ENCODE measurements around the gene NUP107.

Gene NUP107

GRCh38 chr12:68790952-68791234 is 104.1 kb downstream of the NUP107 start:
- H3K4me3 ChIP-seq (ENCODE audit: low read length): no peak overlapping the region
- H3K9me3 ChIP-seq (ENCODE audit: control insufficient read depth, low read depth, low read length): no peaks in the 10 kb centered on the region
- no peak overlapping the region for H3K9ac ChIP-seq (ENCODE audit: low read length)
- no peaks in the 10 kb centered on the region for H3K36me3 ChIP-seq (ENCODE audit: control insufficient read depth, low read depth, low read length)
- H3K27ac ChIP-seq (ENCODE audit: low read length): no peak overlapping the region
- no peaks in the 10 kb centered on the region for H3K4me1 ChIP-seq (ENCODE audit: control insufficient read depth, low read depth, low read length)
- H3K27me3 ChIP-seq (ENCODE audit: control insufficient read depth, insufficient read depth, low read length): no peaks in the 10 kb centered on the region

- Histone ChIP-seq H3K36me3 (ENCODE audit: control insufficient read depth, low read depth, low read length) (no peaks in the 10 kb centered on the region), H3K9ac (ENCODE audit: low read length) (no peak overlapping the region), H3K27me3 (ENCODE audit: control insufficient read depth, insufficient read depth, low read length) (no peaks in the 10 kb centered on the region), H3K27ac (ENCODE audit: low read length) (no peak overlapping the region), H3K4me1 (ENCODE audit: control insufficient read depth, low read depth, low read length) (no peaks in the 10 kb centered on the region), H3K9me3 (ENCODE audit: control insufficient read depth, low read depth, low read length) (no peaks in the 10 kb centered on the region), H3K4me3 (ENCODE audit: low read length) (no peak overlapping the region)
Measured at GRCh38 chr12:68791897-68792481, 105.2 kb downstream of the NUP107 start.

GRCh38 chr12:68792952-68793351 is 106.2 kb downstream of the NUP107 start:
- no peaks in the 10 kb centered on the region for H3K36me3 ChIP-seq (ENCODE audit: control insufficient read depth, low read depth, low read length)
- H3K27me3 ChIP-seq (ENCODE audit: control insufficient read depth, insufficient read depth, low read length): no peaks in the 10 kb centered on the region
- no peak overlapping the region for H3K4me3 ChIP-seq (ENCODE audit: low read length)
- H3K9me3 ChIP-seq (ENCODE audit: control insufficient read depth, low read depth, low read length): no peaks in the 10 kb centered on the region
- H3K9ac ChIP-seq (ENCODE audit: low read length): no peak overlapping the region
- no peak overlapping the region for H3K27ac ChIP-seq (ENCODE audit: low read length)
- H3K4me1 ChIP-seq (ENCODE audit: control insufficient read depth, low read depth, low read length): no peaks in the 10 kb centered on the region

GRCh38 chr12:68793436-68793835 is 106.7 kb downstream of the NUP107 start:
- Histone ChIP-seq H3K4me1 (ENCODE audit: control insufficient read depth, low read depth, low read length) (no peaks in the 10 kb centered on the region), H3K27ac (ENCODE audit: low read length) (no peak overlapping the region), H3K27me3 (ENCODE audit: control insufficient read depth, insufficient read depth, low read length) (no peaks in the 10 kb centered on the region), H3K9ac (ENCODE audit: low read length) (no peak overlapping the region), H3K9me3 (ENCODE audit: control insufficient read depth, low read depth, low read length) (no peaks in the 10 kb centered on the region), H3K36me3 (ENCODE audit: control insufficient read depth, low read depth, low read length) (no peaks in the 10 kb centered on the region), H3K4me3 (ENCODE audit: low read length) (no peak overlapping the region)

- no peak overlapping the region for H3K9ac ChIP-seq (ENCODE audit: low read length)
- no peak overlapping the region for H3K4me3 ChIP-seq (ENCODE audit: low read length)
- H3K36me3 ChIP-seq (ENCODE audit: control insufficient read depth, low read depth, low read length): no peaks in the 10 kb centered on the region
- H3K9me3 ChIP-seq (ENCODE audit: control insufficient read depth, low read depth, low read length): no peaks in the 10 kb centered on the region
- H3K27ac ChIP-seq (ENCODE audit: low read length): no peak overlapping the region
- H3K27me3 ChIP-seq (ENCODE audit: control insufficient read depth, insufficient read depth, low read length): no peaks in the 10 kb centered on the region
- H3K4me1 ChIP-seq (ENCODE audit: control insufficient read depth, low read depth, low read length): no peaks in the 10 kb centered on the region
Measured at GRCh38 chr12:68793975-68794652, 107.3 kb downstream of the NUP107 start.

GRCh38 chr12:68794653-68795251 is 108.0 kb downstream of the NUP107 start:
- Histone ChIP-seq H3K27ac (ENCODE audit: low read length) (no peak overlapping the region), H3K9me3 (ENCODE audit: control insufficient read depth, low read depth, low read length) (no peaks in the 10 kb centered on the region), H3K36me3 (ENCODE audit: control insufficient read depth, low read depth, low read length) (no peaks in the 10 kb centered on the region), H3K4me1 (ENCODE audit: control insufficient read depth, low read depth, low read length) (no peaks in the 10 kb centered on the region), H3K27me3 (ENCODE audit: control insufficient read depth, insufficient read depth, low read length) (no peaks in the 10 kb centered on the region), H3K4me3 (ENCODE audit: low read length) (no peak overlapping the region), H3K9ac (ENCODE audit: low read length) (no peak overlapping the region)
